GM21423 (cell line): ENCODE results near the gene PRKCE.

Experiments
- ATAC-seq: cut with Tn5 transposase; IDR thresholded peaks from one replicate; pipeline ENCODE4 v1.9.1; 2021; ENCODE audit warnings: mild to moderate bottlenecking, moderate library complexity; ENCODE audit not compliant: unreplicated experiment

PRKCE gene

DNA sequence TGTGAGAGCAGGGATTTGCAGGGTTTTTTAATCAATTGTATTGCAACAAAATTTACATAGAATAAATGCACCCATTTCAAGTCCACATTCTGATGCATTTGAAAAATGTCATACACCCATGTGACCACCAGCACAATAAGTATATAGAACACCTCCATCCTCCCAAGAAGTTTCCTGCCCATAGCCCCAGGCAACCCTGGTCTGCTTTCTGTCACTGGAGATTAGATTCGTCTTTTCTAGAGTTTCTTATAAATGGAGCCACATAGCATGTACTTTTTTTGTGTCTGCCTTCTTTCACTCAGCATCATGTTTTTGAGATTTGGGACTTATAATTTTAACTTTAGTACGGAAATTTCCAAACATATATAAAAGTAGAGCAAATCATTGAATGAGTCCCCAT is 518.6 kb downstream of the PRKCE start:
- ATAC-seq: no peak

DNA sequence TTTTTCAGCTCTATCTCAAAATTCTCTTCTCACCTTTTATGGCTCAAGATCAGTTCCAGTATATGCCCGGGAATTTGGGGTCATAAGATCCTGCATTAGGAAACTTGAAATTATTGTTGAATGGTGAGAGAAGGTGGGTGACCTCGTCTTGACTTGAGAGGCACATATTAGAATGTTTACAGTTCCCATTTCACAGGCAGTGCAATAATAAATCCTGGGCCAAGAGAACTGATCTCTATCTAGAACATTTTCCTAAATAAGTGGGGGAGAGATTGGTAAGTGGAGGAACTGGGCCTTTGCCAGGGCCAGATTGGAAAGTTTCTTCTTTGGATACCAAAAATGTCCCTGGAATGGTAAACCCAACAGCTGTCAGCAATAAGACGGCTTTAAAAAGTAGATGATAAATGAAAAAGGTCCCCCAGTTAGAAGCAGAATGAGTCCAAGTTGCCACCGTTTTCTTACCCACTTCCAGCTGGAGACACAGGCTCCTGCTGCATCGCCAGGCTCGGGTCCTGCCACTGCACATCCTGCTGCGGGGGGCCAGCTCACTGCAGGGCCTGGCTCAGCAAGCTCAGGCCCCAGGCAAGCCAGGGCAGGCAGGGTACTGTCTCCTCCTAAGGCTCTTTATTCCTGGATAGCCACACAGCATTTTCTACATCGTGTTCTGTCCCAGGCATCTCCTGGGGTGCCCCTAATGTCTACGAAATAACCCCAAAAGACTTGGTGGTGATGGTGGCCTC is 519.3 kb downstream of the PRKCE start:
- ATAC-seq: no peak

DNA sequence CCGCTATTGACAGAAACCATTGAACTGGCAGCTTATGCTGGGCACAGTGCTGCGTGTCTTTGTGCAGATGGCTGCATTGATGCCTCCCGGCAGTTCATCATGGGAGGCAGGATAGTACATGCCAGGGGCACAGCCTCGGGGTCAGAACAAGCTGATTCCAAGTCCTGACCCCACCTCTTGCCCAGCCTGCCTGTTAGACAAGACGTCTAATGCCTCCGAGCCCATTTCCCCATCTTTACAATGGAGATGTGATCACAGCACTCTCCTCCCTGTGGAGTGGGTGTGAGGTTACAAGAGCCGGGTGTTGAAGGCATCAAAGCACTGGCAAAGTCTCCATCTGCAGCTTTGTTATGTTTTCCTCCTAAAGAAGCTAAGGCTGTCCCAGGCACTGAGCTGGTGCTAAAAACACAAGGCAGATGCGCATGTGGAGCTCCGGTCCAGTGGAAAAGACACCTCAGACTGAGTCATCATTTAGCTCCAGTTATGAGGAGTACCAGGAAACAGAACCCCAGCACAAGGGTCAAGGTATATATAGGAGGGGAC is 520.0 kb downstream of the PRKCE start:
- ATAC-seq: no peak

DNA sequence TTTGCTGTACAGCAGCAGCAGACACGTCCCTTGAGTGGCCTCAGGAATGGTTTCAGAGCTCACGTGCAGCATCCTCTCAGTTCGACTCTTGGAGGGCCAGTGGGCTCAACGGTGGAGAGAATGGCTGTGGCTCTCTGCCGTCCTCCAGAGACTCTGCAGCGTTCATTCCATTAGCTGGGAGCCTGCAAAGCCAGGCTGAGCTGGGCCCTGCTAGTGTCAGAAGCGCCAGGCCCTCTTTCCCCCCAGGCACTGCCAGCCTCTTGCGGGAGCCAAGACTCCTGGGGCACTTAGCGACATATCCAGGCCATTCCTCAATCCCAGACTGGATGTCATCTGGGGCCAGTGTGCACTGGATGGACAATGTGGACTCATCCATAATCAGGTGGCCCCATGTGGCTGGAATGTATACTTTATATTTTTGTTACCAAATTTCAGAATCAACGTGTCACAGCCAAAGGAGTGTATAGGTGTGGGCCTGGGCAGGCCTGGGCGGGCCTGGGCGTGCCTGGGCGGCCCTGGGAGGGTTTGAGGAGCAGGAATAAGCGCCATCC is 520.6 kb downstream of the PRKCE start:
- no peak for ATAC-seq

DNA sequence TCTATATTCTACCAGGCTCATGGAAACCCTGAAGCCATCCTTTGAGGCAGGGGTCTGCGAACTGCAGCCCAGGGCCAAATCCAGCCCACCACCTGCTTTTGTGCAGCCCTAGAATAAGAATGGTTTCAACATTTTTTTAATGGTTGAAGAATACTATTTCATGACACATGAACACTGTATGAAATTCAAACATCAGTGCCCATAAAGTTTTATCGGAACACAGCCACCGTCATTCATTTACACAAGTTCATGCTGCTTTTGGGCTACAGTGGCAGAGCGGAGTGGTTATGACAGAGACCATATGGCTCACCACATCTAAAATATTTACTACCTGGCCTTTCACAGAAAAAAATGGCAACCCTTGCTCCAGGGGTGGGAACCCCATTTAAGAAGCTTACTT is 521.6 kb downstream of the PRKCE start:
- ATAC-seq: no peak

DNA sequence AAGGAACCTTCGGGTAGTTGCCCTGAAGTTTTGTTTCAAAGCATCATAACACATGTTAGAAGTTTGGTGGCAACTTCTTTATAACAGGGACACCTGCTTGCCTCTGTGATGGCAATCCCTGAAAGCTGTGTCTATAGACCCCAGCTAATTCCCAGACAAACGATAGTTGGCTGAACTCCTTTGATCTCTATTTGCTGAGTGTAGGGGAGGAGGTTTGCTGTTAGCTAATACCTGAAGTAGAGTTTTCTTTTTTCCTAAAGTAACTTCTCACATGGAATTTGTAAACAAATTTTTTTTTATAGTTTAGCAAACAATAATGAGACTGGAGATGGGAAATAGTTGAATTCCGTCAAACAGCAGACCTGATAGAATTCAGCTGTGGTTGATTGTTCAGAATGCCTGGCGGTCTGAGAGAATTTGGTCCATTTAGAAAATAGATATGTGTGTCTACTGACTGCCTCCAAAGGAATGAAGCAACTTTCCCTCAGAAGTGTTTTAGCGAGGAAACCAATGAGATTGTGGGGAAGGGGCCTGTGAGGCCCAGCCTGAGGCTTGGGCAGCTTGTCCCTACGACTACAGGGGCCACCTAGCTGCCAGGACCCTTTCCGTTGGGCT is 522.3 kb downstream of the PRKCE start:
- ATAC-seq: no peak

DNA sequence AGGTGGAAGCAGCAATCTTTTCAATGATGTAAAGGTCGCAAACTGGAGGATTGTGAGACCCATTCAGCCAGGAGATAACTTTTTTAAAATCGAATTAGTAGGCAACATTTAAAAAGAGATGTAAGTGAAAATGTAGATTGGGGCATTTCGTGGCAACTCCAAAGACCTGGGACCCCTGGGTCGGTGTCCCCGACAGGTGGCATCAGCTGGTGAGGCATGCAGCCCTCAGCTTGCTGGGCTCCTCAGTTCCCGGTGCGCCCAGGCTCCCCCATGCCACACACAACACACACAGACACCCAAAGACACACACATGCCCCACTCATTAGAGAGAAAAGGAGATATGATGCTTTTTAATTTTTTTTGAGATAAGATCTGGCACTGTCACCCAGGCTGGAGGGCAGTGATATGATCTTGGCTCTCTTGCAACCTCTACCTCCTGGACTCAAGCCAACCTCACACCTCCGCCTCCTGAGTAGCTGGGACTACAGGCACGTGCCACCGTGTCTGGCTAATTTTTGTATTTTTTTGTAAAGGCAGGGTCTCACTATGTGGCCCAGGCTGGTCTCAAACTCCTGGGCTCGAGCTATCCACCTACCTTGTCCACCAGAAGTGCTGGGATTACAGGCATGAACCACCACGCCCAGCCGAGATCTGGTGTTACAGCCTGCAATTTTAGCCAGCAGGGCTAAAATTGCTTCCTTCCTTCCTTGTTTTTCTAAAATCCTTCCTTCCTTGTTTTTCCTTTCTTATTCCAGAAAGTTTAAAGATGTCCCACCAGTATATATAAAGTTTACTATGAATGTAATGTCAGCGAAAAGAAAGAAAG is 523.1 kb downstream of the PRKCE start:
- ATAC-seq: no peak

DNA sequence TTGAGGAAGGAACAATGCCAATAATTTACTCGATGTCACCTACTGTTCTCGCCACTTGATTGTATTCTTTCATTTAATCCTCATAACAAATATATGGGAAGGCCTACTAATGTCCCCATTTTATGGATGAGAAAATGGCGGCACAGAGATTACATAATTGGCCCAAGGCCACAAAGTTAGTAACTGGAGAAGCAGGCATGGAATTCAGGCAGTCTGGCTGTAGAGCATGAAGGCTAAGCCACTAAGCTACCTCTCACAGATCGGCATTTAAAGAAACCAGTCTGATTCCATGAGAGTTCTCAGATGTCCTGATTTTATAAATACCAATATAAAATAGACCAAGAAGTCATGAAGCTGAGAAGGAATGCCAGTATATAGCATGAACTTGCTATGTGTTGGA is 523.9 kb downstream of the PRKCE start:
- no peak for ATAC-seq

DNA sequence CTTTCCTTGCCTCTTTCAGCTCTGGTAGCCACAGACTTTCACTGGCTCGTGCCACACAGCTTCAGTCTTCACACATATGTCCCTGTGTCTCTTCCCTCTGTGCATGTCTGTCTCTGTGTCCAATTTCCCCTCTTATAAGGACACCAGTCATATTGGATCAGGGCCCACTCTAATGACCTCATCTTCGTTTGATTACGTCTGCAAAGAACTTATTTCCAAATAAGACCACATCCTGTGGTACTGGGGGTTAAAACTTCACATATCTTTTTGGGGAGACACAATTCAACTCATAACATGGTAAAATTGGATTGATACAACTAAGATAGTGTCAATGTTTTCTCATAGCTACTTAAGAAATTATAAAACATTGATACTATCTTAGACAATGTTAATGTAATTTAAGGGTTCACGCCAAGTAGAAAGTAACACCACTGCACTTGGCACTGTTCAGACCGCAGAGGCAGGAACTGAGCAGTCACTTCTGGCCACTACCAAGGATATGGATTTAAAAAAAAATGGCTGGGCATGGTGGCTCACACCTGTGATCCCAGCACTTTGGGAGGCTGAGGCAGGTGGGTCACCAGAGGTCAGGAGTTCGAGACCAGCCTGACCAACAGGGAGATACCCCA is 526.1 kb downstream of the PRKCE start:
- ATAC-seq: no peak

DNA sequence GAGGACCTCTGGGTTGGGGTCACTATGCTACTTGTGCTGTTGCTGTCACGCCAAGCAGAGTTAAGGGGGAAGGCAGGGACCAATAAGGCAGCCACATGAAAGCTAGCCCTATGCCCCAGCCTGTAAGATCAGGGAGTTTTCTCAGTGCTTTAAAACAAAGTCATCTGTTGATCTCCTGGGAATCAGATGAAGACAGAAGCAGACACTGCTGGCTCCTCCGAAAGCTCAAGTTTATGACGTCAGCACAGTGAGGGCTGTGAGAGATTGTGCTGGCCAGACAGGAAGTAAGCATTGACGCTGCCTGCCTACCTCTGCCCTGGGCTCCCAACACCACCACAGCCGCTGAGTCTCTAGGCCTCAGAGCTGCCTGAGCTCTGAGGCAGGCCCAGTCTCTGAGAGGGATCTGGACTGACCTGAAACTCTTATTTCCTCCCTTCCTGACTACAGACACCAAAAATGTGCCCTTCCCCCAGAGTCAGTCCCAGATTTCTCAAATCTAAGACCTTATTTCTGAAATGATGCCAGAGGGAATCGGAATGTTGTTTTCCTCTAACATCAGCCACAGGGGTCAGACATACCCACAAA is 527.7 kb downstream of the PRKCE start:
- ATAC-seq: peak; percentile 62

DNA sequence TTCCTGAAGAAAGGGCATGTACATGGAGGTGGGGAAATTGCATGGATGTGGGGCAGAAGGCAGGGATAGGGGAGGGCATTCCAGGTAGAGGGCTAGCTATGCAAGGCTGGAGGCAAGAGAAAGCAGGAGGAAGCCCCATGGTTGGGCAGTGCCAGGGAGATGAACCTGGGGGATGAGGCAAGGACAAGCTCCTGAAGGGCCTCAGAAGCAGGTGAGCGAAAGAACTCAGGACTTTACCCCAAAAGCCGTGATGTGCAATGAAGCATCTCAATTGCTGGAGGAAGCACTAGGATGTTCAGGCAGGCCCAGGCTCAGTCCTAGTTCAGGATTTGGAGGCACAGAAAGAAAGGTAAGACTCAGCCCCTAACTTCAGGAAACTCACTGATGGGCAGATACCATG is 528.7 kb downstream of the PRKCE start:
- no peak for ATAC-seq

DNA sequence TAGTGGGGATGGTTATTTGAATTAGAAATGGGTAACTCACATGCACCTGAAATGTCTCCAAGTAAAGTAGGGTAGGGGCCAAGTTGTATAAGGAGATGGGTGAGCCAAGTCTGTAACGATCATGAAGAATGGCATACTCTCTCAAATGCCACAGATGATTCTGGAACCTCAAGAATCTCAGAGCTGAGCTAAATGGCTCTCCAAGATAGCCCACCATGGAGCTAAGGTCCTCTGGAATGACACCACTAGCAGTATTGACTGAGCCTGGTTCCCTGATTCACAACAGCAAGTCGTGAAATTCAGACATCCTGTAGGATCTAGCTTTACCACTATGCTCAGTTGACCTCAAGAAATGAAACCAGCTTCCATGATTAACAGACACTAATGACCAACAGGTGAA is 529.8 kb downstream of the PRKCE start:
- ATAC-seq: no peak

DNA sequence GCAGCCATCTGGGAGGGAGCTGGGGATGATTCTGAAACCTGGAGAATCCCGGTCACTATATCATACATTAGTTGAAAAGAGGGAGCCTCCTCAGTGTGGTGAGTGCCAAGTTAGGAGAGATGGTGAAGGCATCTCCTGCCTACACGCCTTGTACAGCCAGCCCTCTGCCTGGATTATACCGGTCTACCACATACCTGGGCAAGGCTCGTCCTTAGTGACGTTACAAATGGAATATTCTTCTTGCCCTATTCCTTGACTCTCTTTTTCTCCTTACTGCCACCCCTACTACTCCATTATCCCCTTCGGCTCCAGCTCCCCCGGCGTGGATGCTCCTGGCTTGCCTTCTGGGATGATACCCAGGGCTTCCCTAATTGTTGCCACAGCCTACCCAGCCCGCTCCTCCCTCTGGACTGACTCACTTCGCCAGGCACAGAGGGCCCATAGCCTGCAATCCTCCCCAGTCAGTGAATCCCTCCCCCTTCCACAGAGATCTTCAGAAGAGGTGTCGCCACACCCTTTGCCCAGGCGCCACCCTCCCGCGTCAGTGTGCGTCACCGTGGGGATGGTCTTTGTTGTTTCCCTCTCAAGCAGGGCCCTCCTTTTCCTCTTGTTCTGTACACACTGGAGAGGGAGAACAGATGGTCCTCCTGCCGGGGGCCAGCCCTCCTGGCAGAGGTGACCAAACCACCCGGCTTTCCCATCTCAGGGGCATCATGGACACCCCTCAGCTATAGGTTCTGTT is 530.5 kb downstream of the PRKCE start:
- no peak for ATAC-seq

DNA sequence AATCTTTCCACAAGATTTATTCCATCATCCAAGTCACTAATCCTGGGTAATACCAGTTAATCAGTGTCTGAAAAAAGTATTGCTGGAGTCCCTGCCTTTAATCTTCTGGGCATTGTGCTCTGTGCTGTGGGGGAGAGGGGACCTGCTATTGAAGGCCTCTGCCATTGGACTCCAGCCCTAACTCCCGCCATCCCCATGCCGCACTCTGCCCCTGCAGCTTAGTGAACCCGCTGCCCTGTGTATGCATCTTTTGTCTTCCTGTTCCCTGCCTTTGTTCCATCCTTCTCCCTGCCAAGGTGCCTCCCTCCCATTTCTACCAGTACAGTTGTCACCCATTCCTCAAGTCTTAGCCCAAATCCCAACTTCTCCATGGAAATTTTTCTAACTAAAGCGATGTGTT is 532.0 kb downstream of the PRKCE start:
- ATAC-seq: no peak

DNA sequence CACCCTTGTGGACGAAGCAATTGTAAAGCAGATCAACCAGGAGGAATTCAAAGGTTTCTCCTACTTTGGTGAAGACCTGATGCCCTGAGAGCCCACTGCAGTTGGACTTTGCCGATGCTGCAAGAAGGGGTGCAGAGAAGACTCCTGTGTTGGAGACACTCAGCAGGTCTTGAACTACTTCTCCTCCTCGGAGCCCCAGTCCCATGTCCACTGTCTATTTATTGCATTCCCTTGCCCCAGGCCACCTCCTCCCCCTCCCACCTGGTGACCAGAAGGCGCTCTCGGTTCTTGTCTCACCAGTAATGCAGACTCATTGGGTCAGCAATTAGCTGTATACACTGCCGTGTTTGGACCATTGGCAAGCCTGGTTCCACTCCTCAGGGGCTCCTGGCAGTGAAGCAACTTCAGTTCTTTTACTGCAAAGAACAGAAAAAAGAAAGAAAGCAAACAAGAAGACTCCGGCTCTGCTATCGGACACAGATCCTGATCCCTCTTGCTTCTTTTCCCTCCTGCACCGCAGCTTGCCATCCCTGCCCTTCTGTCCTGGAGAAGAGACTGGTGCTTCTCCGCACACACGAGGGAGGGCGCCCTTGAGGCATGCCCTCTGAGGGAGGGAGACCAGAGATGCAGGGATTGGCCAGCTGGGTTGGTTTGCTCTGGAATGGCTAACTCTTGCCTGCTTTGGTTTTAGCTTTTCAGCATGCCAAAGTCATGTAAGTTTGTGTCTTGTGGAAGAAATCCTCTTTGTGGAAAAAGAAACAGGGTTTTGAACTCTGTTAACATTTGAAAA is 533.5 kb downstream of the PRKCE start:
- no peak for ATAC-seq

DNA sequence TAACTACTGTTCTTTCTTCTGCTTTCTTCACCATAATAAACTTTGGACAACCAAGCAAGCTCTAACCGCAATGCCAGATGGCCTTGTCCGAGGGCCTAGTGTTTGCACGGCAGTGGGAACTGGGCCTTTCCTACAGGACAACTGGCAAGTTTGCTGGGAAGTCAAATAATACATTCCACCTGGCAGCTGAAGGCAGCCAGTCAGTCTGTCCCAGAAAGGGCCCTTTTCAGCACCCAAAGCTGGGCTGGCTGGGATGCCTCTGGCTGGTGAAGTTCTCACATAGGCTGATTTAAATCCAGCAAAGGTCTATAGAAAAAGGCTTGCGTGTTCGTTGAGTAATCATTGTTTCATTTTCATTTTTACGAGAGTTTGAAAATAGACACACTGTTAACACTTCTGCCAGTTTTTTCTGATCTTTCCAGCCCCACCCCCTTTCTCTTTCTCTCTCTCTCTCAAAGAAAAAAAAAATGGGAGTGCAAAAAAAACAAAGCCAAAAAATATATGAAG is 535.7 kb downstream of the PRKCE start:
- peak; percentile 79 for ATAC-seq

DNA sequence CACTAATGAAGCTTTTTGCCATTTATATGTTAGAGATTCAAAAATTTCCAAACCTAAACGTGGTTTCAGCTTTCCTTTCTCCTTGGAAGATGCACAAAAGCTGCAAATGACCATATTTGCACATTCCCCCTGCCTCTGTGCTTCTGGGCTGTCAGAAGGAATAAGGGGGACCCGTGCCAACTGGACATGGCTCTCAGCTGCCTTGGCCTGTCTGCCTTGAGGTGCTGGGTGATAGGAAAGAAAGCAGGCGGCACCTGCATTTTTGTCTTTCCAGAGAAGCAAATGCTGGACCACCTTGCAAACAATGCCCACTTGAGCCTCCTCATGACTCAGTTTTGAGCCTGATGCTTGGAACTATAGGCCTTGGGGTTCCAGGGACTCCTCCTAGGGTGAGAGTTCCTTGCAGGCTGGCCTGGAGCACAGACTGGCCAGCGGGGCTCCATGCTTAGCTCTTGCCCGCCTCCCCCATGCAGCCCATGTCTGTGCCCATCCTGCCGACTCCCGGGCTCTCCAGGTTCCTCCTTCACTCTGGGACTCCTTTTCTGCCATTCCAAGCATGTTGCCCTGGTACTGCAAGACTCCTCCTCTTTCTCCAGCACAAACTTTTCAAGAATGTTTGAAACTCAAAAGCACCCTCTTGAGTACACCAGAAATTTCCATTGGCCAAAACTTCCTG is 536.7 kb downstream of the PRKCE start:
- no peak for ATAC-seq

DNA sequence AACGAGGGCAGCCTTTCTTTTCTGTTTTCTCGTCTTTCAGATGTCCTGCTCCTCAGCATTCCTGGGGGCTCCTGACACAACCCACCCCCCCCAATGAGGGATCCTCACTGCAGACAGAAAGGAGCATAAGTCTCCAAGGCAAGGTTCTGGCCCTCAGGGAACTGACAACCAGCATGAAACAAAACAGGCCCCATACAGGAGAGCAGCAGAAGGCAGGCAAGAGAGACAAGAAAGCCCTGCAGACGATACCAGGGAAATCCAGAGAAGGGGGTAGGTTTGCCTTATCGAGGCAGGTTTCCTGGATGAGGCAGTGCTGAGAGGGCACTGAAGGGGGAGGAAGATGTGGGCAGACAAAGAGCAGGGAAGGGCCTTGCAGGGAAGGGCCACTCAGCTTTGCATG is 541.9 kb downstream of the PRKCE start:
- ATAC-seq: no peak
